SU-DHL-6 (cell line): ENCODE measurements around the gene EVC2.

Source experiments
- CTCF ChIP-seq: fragments of 200-600 bp; sonication (generic); IDR thresholded peaks from one replicate; pipeline ENCODE4 v1.5.1; 2017; ENCODE audit warnings: antibody characterized with exemption, mild to moderate bottlenecking, low read length, moderate library complexity; ENCODE audit not compliant: insufficient read depth, poor library complexity, severe bottlenecking
- EZH2phosphoT487 ChIP-seq: fragments of 200-600 bp; sonication (generic), shearing (Covaris generic); conservative IDR thresholded peaks from 2 replicates; pipeline ENCODE4 v1.6.1; 2018; ENCODE audit warnings: mild to moderate bottlenecking, antibody characterized with exemption, low read length, moderate library complexity, mixed read lengths

- TF ChIP-seq CTCF (no peak), EZH2phosphoT487 (no peak)
These were observed 34.0 kb upstream of the EVC2 start for GRCh38 chr4:5742388-5742787.
